ENCODE measurements around the gene PICALM.

GRCh38 chr11:86002431-86002830, 66.5 kb downstream of the PICALM start:
- no peak for TF ChIP-seq CTCF (IDR thresholded peaks at IDR 0.05)
- TF ChIP-seq POLR2A (IDR thresholded peaks at IDR 0.05): no peak
